GM19025 (cell line): Measurements from ENCODE around the gene TMPRSS7.

ENCODE experiments used
- ATAC-seq: cut with Tn5 transposase; IDR thresholded peaks from one replicate; pipeline ENCODE4 v1.9.1; 2021; ENCODE audit warnings: mild to moderate bottlenecking, low read depth, moderate library complexity; ENCODE audit not compliant: unreplicated experiment

Gene TMPRSS7

GRCh38 chr3:112034436-112034835 lies at the start of gene TMPRSS7:
TSS of gene TMPRSS7 (plus strand) at chr3:112034736. CDS start at chr3:112034846, 110 bp downstream.
- no peak for ATAC-seq

- ATAC-seq = no peak
Measured at GRCh38 chr3:111986800-111987199, 47.7 kb upstream of the TMPRSS7 start.

- ATAC-seq = peak; percentile 91
Measured at GRCh38 chr3:111989061-111989678, 45.4 kb upstream of the TMPRSS7 start.

DNA sequence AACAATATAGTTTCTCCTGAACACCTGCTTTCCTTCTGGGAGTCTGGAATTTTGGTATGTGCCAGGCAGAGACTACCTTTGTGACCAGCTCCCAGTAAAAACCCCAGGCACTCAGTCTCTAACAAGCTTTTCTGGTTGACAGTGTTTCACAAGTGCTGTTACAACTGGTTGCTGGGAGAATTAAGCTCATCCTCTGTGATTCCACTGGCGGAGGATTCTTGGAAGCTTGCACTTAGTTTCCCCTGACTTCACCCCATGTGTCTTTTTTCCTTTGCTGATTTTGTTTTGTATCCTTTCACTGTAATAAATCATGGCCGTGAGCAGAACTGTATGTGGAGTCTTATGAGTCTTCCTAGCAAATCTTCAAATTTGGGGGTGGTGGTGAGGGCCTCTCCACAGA lies 41.5 kb upstream of the TMPRSS7 start:
- no peak for ATAC-seq

GRCh38 chr3:111998636-111999483 lies 35.7 kb upstream of the TMPRSS7 start, which contains the start of gene TAGLN3:
TSS of gene TAGLN3 (plus strand) at chr3:111998922. CDS start at chr3:111999423, 501 bp downstream.
- ATAC-seq = peak; percentile 55

DNA sequence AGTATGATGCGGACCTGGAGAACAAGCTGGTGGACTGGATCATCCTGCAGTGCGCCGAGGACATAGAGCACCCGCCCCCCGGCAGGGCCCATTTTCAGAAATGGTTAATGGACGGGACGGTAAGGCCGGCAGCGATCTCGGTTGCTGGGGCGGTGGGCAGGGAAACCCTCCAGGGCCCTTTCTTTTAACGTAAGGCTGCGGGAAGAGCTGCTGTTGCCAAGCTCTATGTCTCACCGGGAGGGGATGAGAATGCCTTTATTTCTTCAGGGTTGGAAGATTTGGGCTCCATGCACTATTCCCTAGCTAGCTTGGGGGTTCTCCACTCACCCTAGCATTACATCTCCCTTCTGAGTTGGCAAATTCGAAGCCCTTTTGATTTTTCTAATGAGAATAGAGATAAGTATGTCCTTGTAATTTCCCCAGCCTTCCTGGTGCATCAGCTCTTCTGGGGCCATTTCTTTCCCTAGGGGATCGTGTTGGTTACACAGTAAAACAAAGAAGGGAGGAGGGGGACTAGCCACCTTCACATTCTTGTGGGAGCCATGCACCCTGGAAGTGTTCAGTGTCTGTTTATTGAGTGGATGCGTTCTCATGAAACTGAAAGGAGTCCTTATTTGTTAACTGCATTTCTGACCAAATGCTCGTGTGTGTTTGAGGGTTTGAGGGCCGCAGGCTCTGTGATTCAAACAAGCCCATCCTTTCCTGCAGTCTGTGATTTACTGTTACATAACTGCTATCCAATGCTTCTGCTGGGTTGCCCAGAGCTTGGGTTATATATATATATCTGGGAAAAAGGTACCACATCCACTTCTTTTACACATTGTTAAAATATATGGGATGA lies 34.8 kb upstream of the TMPRSS7 start:
- ATAC-seq = no peak

- no peak for ATAC-seq
Measured at GRCh38 chr3:112000367-112000771, 34.2 kb upstream of the TMPRSS7 start.

- ATAC-seq = no peak
Measured at GRCh38 chr3:112000966-112001365, 33.6 kb upstream of the TMPRSS7 start.

DNA sequence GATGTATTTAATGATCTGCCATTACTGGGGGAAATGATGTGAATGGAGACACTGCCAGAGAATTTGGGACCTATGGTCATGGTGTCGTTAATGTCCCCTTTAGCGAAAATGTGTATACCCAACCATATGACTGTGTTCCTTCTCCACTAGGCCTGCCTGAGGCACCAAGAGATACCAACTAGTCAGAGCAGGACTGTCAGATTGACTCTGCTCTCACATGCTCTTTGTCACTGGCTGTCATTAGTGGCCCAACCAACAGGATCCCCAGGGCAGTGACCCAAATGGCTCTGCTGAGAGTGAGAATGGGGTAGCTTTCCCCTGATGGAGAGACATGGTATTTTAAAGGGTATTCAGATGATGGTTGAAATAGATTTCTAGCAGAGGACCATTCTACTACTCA lies 33.0 kb upstream of the TMPRSS7 start:
- ATAC-seq = no peak

DNA sequence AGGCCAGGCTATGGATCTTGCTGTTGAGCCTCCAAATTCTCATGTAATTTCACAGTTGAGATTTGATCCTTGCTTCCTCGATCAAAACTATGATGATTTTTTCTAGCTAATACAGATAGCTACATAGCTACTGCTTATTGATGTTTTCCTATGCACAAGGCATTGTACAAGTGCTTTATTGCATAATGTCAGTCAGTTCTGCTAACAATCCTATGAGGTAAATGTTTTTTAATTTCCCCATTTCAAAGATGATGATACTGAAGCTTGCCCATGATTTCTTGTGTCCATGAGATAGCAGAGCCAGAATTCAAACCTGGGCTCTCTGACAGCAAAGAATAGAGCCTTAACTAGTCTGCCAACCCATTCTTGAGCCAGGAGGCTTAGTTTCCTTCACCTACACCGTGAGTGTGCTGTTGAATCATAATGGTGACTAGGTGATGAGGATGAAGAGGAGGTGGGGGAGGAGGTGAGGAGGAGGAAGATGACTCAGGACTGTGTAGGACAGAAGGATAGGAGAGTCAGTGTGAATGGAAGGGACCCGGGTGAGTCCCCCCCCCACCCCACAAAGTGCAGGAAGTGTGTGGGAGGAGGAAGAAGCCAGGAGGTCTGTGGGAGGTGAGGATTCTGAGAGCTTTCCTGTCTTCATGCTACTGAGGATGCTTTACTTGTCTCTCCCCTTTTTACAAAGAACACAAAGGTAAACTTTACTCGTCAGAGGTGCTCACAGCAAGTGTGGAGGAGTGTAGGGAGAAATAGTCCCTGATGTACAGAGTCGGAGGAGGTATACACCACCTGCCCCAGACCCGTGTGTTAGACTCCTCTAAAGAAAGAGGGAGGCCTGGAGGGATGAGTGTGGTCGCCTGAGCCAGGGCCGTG lies 32.2 kb upstream of the TMPRSS7 start:
- no peak for ATAC-seq

DNA sequence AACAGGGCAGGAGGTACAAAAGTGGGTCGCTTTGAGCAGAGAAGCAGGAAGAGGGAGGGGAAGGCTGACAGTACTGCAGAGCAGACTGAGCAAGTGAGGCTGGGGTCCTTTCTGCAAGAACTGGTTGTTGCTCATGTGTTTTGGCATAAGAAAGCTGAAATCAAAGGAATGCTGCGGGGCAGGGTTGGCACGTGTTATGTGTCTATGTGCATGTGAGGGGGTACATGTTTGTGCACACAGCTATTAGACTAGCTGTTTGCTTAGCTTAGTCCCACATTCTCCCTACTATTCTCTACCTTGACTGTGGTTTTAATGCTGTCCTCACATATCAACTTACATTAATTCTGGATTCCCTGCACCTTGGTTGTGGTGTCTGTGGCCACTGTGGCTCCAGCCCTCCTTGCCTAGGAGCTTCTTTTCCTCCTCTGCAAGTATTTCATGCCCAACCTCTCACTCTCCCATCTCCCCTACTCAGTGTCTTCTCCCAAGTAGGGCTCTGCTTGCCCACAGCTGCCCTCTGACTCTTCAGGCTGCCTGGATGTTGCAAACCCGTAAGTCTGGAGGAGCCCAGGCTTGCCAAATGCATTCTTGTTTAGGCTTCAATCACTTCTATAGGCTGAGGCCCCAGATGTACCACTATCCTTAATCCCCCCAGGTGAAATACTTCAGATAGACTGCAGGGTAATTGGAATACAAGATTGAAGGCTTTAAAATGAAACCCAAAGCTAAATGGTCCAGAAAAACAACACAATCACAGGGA lies 31.0 kb upstream of the TMPRSS7 start:
- no peak for ATAC-seq

DNA sequence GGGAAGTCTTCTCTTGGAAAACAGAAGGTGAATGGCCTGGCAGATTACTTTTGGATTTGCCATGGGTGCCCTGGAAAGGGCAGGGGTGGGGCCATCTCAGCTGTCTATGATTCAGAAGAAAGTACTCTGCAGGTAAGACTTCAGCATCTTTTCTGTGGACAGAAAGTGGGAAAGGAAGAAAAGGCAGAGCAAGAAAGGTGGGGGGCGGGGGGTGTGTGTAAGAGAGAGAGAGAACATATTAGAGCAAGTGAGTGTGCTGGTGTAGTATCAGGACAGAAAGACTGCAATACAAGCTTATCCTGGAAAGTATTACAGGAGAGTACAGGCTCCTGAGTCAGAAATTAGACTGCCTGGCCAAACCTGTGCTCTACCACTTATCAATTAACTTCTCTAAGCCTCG lies 30.3 kb upstream of the TMPRSS7 start:
- ATAC-seq = no peak

DNA sequence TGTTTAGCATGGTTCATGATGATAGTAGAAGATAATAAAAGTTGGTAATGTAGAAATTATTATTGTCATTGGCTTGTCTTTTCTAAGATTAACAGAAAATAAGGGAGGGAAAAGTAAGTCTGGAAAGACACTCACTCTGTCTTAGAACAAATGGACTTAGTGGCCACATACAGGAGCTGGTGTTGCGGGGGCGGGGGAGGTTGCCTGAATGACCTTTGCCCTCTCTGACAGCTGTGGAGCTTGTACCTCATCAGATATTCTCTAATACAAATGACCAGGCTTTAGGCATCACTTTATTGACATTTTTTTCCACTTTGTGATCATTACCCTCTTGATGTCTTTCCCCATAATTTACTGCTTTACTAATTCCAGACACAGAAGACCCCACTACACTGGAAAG lies 29.9 kb upstream of the TMPRSS7 start:
- ATAC-seq = no peak

GRCh38 chr3:112005091-112005672 lies 29.4 kb upstream of the TMPRSS7 start:
- ATAC-seq = no peak

DNA sequence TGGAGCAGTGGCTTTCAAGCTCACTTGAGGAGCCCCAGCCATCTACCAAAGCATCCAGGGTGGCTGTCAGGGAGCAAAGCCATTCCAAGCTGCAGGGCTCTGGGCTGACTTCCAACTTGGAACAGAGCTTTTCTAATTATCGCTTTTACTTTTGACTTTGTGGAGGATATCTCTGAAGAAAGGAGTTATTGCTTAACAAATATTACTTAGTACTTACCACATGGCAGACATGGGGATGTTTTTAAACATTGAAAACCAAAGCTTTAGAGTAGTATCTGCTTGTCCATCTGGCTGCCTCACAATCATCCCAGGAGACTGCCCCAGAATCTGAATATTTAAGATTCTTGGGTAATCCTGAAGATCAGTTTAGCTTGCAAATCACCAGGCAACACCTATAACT lies 26.9 kb upstream of the TMPRSS7 start:
- no peak for ATAC-seq

DNA sequence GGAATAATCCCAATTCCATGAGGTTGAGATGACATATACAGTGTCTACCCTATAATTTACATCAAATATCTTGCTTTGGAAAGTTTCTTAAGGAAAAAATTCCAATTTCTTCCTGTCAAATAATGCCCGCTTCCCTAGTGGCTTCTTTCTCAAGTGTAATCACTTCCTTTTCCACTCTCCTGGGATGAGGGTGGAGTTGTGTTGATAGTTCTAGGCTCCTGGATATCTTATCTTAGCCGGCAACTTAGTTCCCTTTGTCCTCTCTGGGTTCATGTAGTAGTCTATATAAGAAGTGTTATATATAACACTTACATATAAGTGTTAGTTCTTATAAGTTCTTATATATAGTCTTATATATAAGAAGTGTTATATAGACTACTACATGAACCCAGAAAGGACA lies 24.9 kb upstream of the TMPRSS7 start:
- no peak for ATAC-seq

GRCh38 chr3:112010636-112011035 lies 23.9 kb upstream of the TMPRSS7 start:
- ATAC-seq = no peak

- no peak for ATAC-seq
Measured at GRCh38 chr3:112011376-112011940, 23.1 kb upstream of the TMPRSS7 start.
